ENCODE data around the gene VPS13D.

VPS13D gene

GRCh38 chr1:12458571-12458970 is 228.7 kb downstream of the VPS13D start:
- TF ChIP-seq USF1 (IDR thresholded peaks at IDR 0.05) = no peak
- TF ChIP-seq TAF1 (IDR thresholded peaks at IDR 0.05; ENCODE audit: low read depth) = no peak
- TF ChIP-seq TEAD4 (IDR thresholded peaks at IDR 0.05) = no peak
- TF ChIP-seq YY1 (IDR thresholded peaks at IDR 0.05; ENCODE audit: low read depth) = no peak
- no peak for TF ChIP-seq FOXM1 (IDR thresholded peaks at IDR 0.05; ENCODE audit: borderline replicate concordance, low read depth)
- TF ChIP-seq REST (IDR thresholded peaks at IDR 0.05; ENCODE audit: low read depth) = no peak
- TF ChIP-seq EP300 (IDR thresholded peaks at IDR 0.05; ENCODE audit: borderline replicate concordance) = no peak
- TF ChIP-seq TCF12 (IDR thresholded peaks at IDR 0.05; ENCODE audit: low read depth) = no peak

GRCh38 chr1:12460121-12460520 is 230.3 kb downstream of the VPS13D start:
- TF ChIP-seq EGR1 (IDR thresholded peaks at IDR 0.05) = no peak
- TF ChIP-seq FOXM1 (IDR thresholded peaks at IDR 0.05; ENCODE audit: borderline replicate concordance, low read depth) = no peak
- TF ChIP-seq TAF1 (IDR thresholded peaks at IDR 0.05; ENCODE audit: low read depth) = no peak
- TF ChIP-seq TEAD4 (IDR thresholded peaks at IDR 0.05) = no peak
- TF ChIP-seq USF1 (IDR thresholded peaks at IDR 0.05) = no peak
- no peak for TF ChIP-seq YY1 (IDR thresholded peaks at IDR 0.05; ENCODE audit: low read depth)
- no peak for TF ChIP-seq CREB1 (IDR thresholded peaks at IDR 0.05; ENCODE audit: low read depth)
- TF ChIP-seq NFIC (IDR thresholded peaks at IDR 0.05) = no peak
- TF ChIP-seq REST (IDR thresholded peaks at IDR 0.05; ENCODE audit: low read depth) = no peak
- TF ChIP-seq EP300 (IDR thresholded peaks at IDR 0.05; ENCODE audit: borderline replicate concordance) = no peak
- TF ChIP-seq CEBPB (IDR thresholded peaks at IDR 0.05) = no peak

GRCh38 chr1:12460911-12461621 is 231.2 kb downstream of the VPS13D start:
- no peak for TF ChIP-seq RAD21 (IDR thresholded peaks at IDR 0.05; ENCODE audit: low read depth)
- TF ChIP-seq YY1 (IDR thresholded peaks at IDR 0.05; ENCODE audit: low read depth) = no peak
- TF ChIP-seq TAF1 (IDR thresholded peaks at IDR 0.05; ENCODE audit: low read depth) = no peak
- no peak for TF ChIP-seq MAX (IDR thresholded peaks at IDR 0.05)
- TF ChIP-seq USF1 (IDR thresholded peaks at IDR 0.05) = no peak
- no peak for TF ChIP-seq EP300 (IDR thresholded peaks at IDR 0.05; ENCODE audit: borderline replicate concordance)
- TF ChIP-seq NFIC (IDR thresholded peaks at IDR 0.05) = no peak
- TF ChIP-seq EGR1 (IDR thresholded peaks at IDR 0.05) = no peak
- no peak for TF ChIP-seq CEBPB (IDR thresholded peaks at IDR 0.05)
- TF ChIP-seq TEAD4 (IDR thresholded peaks at IDR 0.05) = no peak
- TF ChIP-seq REST (IDR thresholded peaks at IDR 0.05; ENCODE audit: low read depth) = no peak
- TF ChIP-seq ZBTB7A (IDR thresholded peaks at IDR 0.05; ENCODE audit: low read depth) = no peak
- no peak for TF ChIP-seq CREB1 (IDR thresholded peaks at IDR 0.05; ENCODE audit: low read depth)
- no peak for TF ChIP-seq TCF12 (IDR thresholded peaks at IDR 0.05; ENCODE audit: low read depth)
- TF ChIP-seq FOXM1 (IDR thresholded peaks at IDR 0.05; ENCODE audit: borderline replicate concordance, low read depth) = no peak

- no peak for TF ChIP-seq REST (IDR thresholded peaks at IDR 0.05; ENCODE audit: low read depth)
- no peak for TF ChIP-seq RAD21 (IDR thresholded peaks at IDR 0.05; ENCODE audit: low read depth)
- TF ChIP-seq YY1 (IDR thresholded peaks at IDR 0.05; ENCODE audit: low read depth) = no peak
- TF ChIP-seq EP300 (IDR thresholded peaks at IDR 0.05; ENCODE audit: borderline replicate concordance) = no peak
- TF ChIP-seq TEAD4 (IDR thresholded peaks at IDR 0.05) = no peak
- no peak for TF ChIP-seq CREB1 (IDR thresholded peaks at IDR 0.05; ENCODE audit: low read depth)
- TF ChIP-seq TAF1 (IDR thresholded peaks at IDR 0.05; ENCODE audit: low read depth) = no peak
- no peak for TF ChIP-seq EGR1 (IDR thresholded peaks at IDR 0.05)
- TF ChIP-seq TCF12 (IDR thresholded peaks at IDR 0.05; ENCODE audit: low read depth) = no peak
- TF ChIP-seq NFIC (IDR thresholded peaks at IDR 0.05) = no peak
- no peak for TF ChIP-seq USF1 (IDR thresholded peaks at IDR 0.05)
- no peak for TF ChIP-seq FOXM1 (IDR thresholded peaks at IDR 0.05; ENCODE audit: borderline replicate concordance, low read depth)
- TF ChIP-seq CEBPB (IDR thresholded peaks at IDR 0.05) = no peak
- TF ChIP-seq MAX (IDR thresholded peaks at IDR 0.05) = no peak
- TF ChIP-seq ZBTB7A (IDR thresholded peaks at IDR 0.05; ENCODE audit: low read depth) = no peak
Measured at GRCh38 chr1:12461754-12462153, 231.9 kb downstream of the VPS13D start.
